ENCODE results near the gene KLHL8. TPM values are rescaled to one million over a fixed set of nuclear protein-coding genes. Genes with fewer than 3 reads are reported as not detected.
A peak's percentile ranks its signal among the peaks of the same experiment; 100 is the strongest.
"Not testable (repeated sequence)": the region's sequence is repeated elsewhere in the genome, so short reads cannot be mapped to it uniquely, and the experiment has no call there.

Gene KLHL8
- total and polyA plus RNA-seq, 4 experiments from 2014 or later: 9.3 to 11.4 (median 10.4) TPM

- H3K9me3 Mint-ChIP-seq; H3K4me3 Mint-ChIP-seq; DNase-seq; H3K36me3 Mint-ChIP-seq; H3K27ac ChIP-seq (ENCODE audit: low read depth, low read length); H3K27ac Mint-ChIP-seq; H3K27me3 ChIP-seq (ENCODE audit: insufficient read depth, low read length); H3K27me3 Mint-ChIP-seq; H3K4me3 ChIP-seq (ENCODE audit: low read length in 2 of 2); H3K9me3 ChIP-seq (ENCODE audit: control insufficient read depth in 1 of 2, low read length in 2 of 2); H3K36me3 ChIP-seq (ENCODE audit: insufficient read depth, low read length): not testable (repeated sequence)
- H3K4me1 ChIP-seq (ENCODE audit: insufficient read depth, low read length): peaks cover 16% of the 10 kb centered on the region
- ChIA-PET POLR2A (ENCODE audit: partially characterized antibody) (interaction anchor here (2.9 kb wide), 1 partner anchor 211 kb away, joined by 13 read pairs; no protein-coding TSS in a partner anchor), CTCF (ENCODE audit: partially characterized antibody) (interaction anchor here (3.2 kb wide), 1 partner anchor 66 kb away, joined by 11 read pairs; no protein-coding TSS in a partner anchor)
- H3K4me1 Mint-ChIP-seq: peaks cover 9 to 23% (median 16%) of the 10 kb centered on the region in 4 donors
- intact Hi-C loops (cut with micrococcal nuclease): loop anchor here (5.0 kb wide), 1 partner anchor 40 kb away; no protein-coding TSS in a partner anchor
Observed at GRCh38 chr4:87217235-87217763, 3.1 kb downstream of the KLHL8 start.

DNA sequence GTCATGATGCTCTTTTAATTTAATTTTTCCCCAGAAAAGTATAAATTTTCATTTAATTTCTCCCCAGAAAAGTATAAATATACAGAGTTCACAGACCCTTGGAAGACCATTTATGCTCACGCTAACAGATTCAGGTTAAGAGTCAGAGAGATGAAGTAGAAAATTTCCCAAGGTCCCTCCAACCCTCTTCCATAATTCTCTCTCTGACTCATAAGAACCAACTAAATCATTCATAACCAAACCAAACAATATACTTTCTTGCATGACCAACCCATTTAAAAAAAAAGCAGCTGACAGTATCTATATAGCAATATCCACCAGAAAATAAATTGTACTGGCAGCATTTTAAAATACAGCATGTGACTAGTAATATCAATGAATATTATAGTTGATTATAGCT lies 3.9 kb downstream of the KLHL8 start:
- H3K27me3 Mint-ChIP-seq: no peaks in the 10 kb centered on the region
- Histone ChIP-seq H3K27me3 (ENCODE audit: insufficient read depth, low read length) (no peaks in the 10 kb centered on the region), H3K36me3 (ENCODE audit: insufficient read depth, low read length) (no peaks in the 10 kb centered on the region), H3K4me1 (ENCODE audit: insufficient read depth, low read length) (peaks cover 16% of the 10 kb centered on the region), H3K9me3 (ENCODE audit: control insufficient read depth in 1 of 2, low read length in 2 of 2) (no peaks in the 10 kb centered on the region), H3K27ac (ENCODE audit: low read depth, low read length) (no peak overlapping the region), H3K4me3 (ENCODE audit: low read length in 2 of 2) (no peak overlapping the region)
- peaks cover 5 to 27% (median 16%) of the 10 kb centered on the region in 4 donors for H3K4me1 Mint-ChIP-seq
- intact Hi-C loops (cut with micrococcal nuclease): loop anchor here (5.0 kb wide), 1 partner anchor 39 kb away; no protein-coding TSS in a partner anchor
- ChIA-PET POLR2A (ENCODE audit: partially characterized antibody) (no interaction called here), CTCF (ENCODE audit: partially characterized antibody) (no interaction called here)
- H3K4me3 Mint-ChIP-seq: peak overlapping the region in 1 of 8 donors; percentile 41
- peaks cover 0 to 8% of the 10 kb centered on the region in 2 donors for H3K36me3 Mint-ChIP-seq
- no peak for DNase-seq
- H3K9me3 Mint-ChIP-seq: no peaks in the 10 kb centered on the region
- H3K27ac Mint-ChIP-seq: peak overlapping the region in 1 of 7 donors; percentile 57

DNA sequence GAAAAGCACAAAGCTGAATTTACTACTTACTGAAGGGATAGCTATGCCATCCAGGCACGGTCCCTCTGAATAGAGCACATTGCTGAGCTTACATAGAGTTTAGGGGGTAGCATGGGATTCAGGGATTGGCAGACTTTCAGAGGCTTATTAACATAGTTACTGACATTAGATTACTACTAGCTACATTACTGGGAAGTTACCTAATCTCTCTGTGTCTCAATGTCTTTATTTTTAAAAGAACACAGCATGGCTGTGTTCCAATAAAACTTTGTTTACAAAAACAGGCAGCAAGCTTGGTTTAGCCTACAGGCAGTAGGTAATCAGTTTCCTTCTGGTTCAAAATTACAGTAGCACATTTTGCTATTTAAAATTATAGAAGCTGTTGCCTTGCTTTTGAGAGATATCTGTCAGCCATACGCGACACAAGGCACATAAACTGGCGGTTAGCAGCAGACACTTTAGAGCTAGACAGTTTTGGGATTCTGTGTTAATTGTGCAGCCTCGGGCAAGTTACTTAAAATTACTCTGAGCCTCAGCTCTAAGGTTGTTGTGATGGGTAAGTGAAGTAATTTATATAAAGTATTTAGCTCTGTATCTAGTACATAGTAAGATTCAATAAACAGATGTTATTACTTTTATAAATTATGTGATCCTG lies 6.9 kb downstream of the KLHL8 start:
- no peak overlapping the region for H3K4me3 Mint-ChIP-seq
- DNase-seq: no peak
- Histone ChIP-seq H3K27me3 (ENCODE audit: insufficient read depth, low read length) (no peaks in the 10 kb centered on the region), H3K9me3 (ENCODE audit: control insufficient read depth in 1 of 2, low read length in 2 of 2) (no peaks in the 10 kb centered on the region), H3K4me3 (ENCODE audit: low read length in 2 of 2) (no peak overlapping the region), H3K4me1 (ENCODE audit: insufficient read depth, low read length) (peaks cover under 1% of the 10 kb centered on the region), H3K36me3 (ENCODE audit: insufficient read depth, low read length) (no peaks in the 10 kb centered on the region), H3K27ac (ENCODE audit: low read depth, low read length) (no peak overlapping the region)
- intact Hi-C loops (cut with micrococcal nuclease): no loop called here
- ChIA-PET CTCF (ENCODE audit: partially characterized antibody) (interaction anchor here (1.2 to 1.5 kb wide), 2 partner anchors 22 to 63 kb away, joined by 4 to 5 read pairs; no protein-coding TSS in a partner anchor), POLR2A (ENCODE audit: partially characterized antibody) (no interaction called here)
- H3K4me1 Mint-ChIP-seq: peaks cover 3 to 18% (median 10%) of the 10 kb centered on the region in 4 donors
- no peaks in the 10 kb centered on the region for H3K9me3 Mint-ChIP-seq
- H3K36me3 Mint-ChIP-seq: no peaks in the 10 kb centered on the region
- H3K27ac Mint-ChIP-seq: no peak overlapping the region
- no peaks in the 10 kb centered on the region for H3K27me3 Mint-ChIP-seq

DNA sequence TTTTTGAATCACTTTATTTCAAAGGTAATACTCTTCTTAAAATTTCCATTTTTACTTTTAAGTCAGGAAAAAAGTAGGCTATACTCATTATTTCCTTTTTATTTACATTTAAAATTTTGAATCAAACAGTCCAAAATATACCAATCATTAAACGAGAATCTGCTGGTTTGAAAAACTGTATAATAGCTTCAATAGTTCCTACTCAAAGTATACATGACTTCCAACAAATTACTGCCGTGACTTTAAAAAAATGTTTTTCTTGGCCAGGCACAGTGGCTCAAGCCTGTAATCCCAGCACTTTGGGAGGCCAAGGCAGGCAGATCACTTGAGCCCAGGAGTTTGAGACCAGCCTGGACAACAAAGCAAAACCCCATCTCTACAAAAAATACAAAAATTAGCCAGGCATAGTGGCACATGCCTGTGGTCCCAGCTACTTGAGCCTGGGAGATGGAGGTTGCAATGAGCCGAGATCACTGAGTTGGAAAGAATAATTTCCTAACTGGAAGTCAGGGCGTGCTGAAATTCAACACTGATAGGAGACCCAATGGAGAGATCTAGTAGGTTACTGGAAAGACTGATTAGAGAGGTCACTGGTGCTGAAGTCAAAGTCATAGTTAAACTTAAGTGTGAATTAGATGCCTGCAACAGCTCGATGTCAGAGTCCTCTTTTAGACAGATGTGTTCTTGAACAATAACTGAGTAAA lies 9.0 kb downstream of the KLHL8 start:
- DNase-seq: no peak
- peaks cover 3 to 12% (median 7%) of the 10 kb centered on the region in 4 donors for H3K4me1 Mint-ChIP-seq
- no peaks in the 10 kb centered on the region for H3K9me3 Mint-ChIP-seq
- intact Hi-C loops (cut with micrococcal nuclease): no loop called here
- H3K4me3 ChIP-seq (ENCODE audit: low read length in 2 of 2): no peak overlapping the region
- ChIA-PET POLR2A (ENCODE audit: partially characterized antibody) (no interaction called here), CTCF (ENCODE audit: partially characterized antibody) (no interaction called here)
- no peaks in the 10 kb centered on the region for H3K9me3 ChIP-seq (ENCODE audit: control insufficient read depth in 1 of 2, low read length in 2 of 2)
- peak overlapping the region in 1 of 7 donors; percentile 24 for H3K27ac Mint-ChIP-seq
- H3K4me1 ChIP-seq (ENCODE audit: insufficient read depth, low read length): no peaks in the 10 kb centered on the region
- H3K27me3 ChIP-seq (ENCODE audit: insufficient read depth, low read length): no peaks in the 10 kb centered on the region
- H3K36me3 Mint-ChIP-seq: peaks cover 1 to 15% of the 10 kb centered on the region in 2 donors
- no peak overlapping the region for H3K4me3 Mint-ChIP-seq
- H3K27ac ChIP-seq (ENCODE audit: low read depth, low read length): no peak overlapping the region
- H3K27me3 Mint-ChIP-seq: no peaks in the 10 kb centered on the region
- H3K36me3 ChIP-seq (ENCODE audit: insufficient read depth, low read length): no peaks in the 10 kb centered on the region

- Histone ChIP-seq H3K4me1 (ENCODE audit: insufficient read depth, low read length) (no peaks in the 10 kb centered on the region), H3K4me3 (ENCODE audit: low read length in 2 of 2) (no peak overlapping the region), H3K9me3 (ENCODE audit: control insufficient read depth in 1 of 2, low read length in 2 of 2) (no peaks in the 10 kb centered on the region), H3K27me3 (ENCODE audit: insufficient read depth, low read length) (no peaks in the 10 kb centered on the region), H3K36me3 (ENCODE audit: insufficient read depth, low read length) (no peaks in the 10 kb centered on the region), H3K27ac (ENCODE audit: low read depth, low read length) (no peak overlapping the region)
- no peak for DNase-seq
- intact Hi-C loops (cut with micrococcal nuclease): no loop called here
- no peaks in the 10 kb centered on the region for H3K27me3 Mint-ChIP-seq
- H3K27ac Mint-ChIP-seq: peak overlapping the region in 1 of 7 donors; percentile 41
- ChIA-PET POLR2A (ENCODE audit: partially characterized antibody) (no interaction called here), CTCF (ENCODE audit: partially characterized antibody) (interaction anchor here (0.7 kb wide), 1 partner anchor 26 kb away, joined by 3 read pairs; no protein-coding TSS in a partner anchor)
- H3K4me1 Mint-ChIP-seq: peaks cover 6 to 11% (median 8%) of the 10 kb centered on the region in 4 donors
- H3K9me3 Mint-ChIP-seq: peaks cover 0 to 2% (median 0%) of the 10 kb centered on the region in 8 donors
- peaks cover 1 to 22% of the 10 kb centered on the region in 2 donors for H3K36me3 Mint-ChIP-seq
- no peak overlapping the region for H3K4me3 Mint-ChIP-seq
Observed at GRCh38 chr4:87209696-87210095, 10.7 kb downstream of the KLHL8 start.

GRCh38 chr4:87209182-87209581 lies 11.2 kb downstream of the KLHL8 start:
- no peaks in the 10 kb centered on the region for H3K27me3 ChIP-seq (ENCODE audit: insufficient read depth, low read length)
- peaks cover 0 to 2% (median under 1%) of the 10 kb centered on the region in 8 donors for H3K9me3 Mint-ChIP-seq
- peaks cover 8 to 11% (median 9%) of the 10 kb centered on the region in 4 donors for H3K4me1 Mint-ChIP-seq
- no peak overlapping the region for H3K4me3 ChIP-seq (ENCODE audit: low read length in 2 of 2)
- H3K36me3 ChIP-seq (ENCODE audit: insufficient read depth, low read length): no peaks in the 10 kb centered on the region
- no peak overlapping the region for H3K4me3 Mint-ChIP-seq
- H3K27ac Mint-ChIP-seq: no peak overlapping the region
- peaks cover 3 to 27% of the 10 kb centered on the region in 2 donors for H3K36me3 Mint-ChIP-seq
- no peaks in the 10 kb centered on the region for H3K4me1 ChIP-seq (ENCODE audit: insufficient read depth, low read length)
- CTCF ChIA-PET (ENCODE audit: partially characterized antibody): interaction anchor here (0.6 to 0.7 kb wide), 2 partner anchors 9 to 26 kb away, joined by 3 read pairs; no protein-coding TSS in a partner anchor
- intact Hi-C loops (cut with micrococcal nuclease): no loop called here
- H3K9me3 ChIP-seq (ENCODE audit: control insufficient read depth in 1 of 2, low read length in 2 of 2): no peaks in the 10 kb centered on the region
- no peak for DNase-seq
- no peak overlapping the region for H3K27ac ChIP-seq (ENCODE audit: low read depth, low read length)
- POLR2A ChIA-PET (ENCODE audit: partially characterized antibody): no interaction called here
- no peaks in the 10 kb centered on the region for H3K27me3 Mint-ChIP-seq

DNA sequence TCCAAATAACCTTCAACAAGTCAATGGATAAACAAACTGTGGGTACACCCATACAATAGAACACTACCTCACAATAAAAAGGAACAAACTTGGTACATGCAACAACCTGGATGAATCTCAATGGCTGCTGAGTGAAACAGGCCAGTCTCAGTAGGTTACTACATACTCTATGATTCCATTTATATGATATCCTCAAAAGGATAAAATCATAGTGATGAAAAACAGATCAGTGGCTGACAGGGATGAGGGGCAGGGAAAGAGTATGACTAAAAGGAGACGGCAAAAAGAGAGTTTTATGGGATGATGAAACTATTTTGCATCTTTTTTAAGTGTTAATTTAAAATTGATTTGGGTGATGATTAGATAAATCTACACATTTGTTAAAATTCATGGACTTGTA lies 15.9 kb downstream of the KLHL8 start:
- Histone ChIP-seq H3K4me1 (ENCODE audit: insufficient read depth, low read length) (no peaks in the 10 kb centered on the region), H3K4me3 (ENCODE audit: low read length in 2 of 2) (no peak overlapping the region), H3K9me3 (ENCODE audit: control insufficient read depth in 1 of 2, low read length in 2 of 2) (no peaks in the 10 kb centered on the region), H3K27me3 (ENCODE audit: insufficient read depth, low read length) (no peaks in the 10 kb centered on the region), H3K36me3 (ENCODE audit: insufficient read depth, low read length) (no peaks in the 10 kb centered on the region), H3K27ac (ENCODE audit: low read depth, low read length) (no peak overlapping the region)
- POLR2A ChIA-PET (ENCODE audit: partially characterized antibody): interaction anchor here (0.6 kb wide), 1 partner anchor 403 kb away, joined by 3 read pairs; no protein-coding TSS in a partner anchor
- Mint-ChIP-seq H3K27me3 (no peaks in the 10 kb centered on the region), H3K36me3 (peaks cover 10 to 40% of the 10 kb centered on the region in 2 donors), H3K4me1 (peaks cover 5 to 18% (median 14%) of the 10 kb centered on the region in 4 donors), H3K9me3 (peaks cover 2 to 17% (median 10%) of the 10 kb centered on the region in 8 donors), H3K4me3 (peak overlapping the region in 1 of 8 donors; percentile 4), H3K27ac (no peak overlapping the region)
- CTCF ChIA-PET (ENCODE audit: partially characterized antibody): interaction anchor here (1.5 kb wide), 1 partner anchor 54 kb away, joined by 4 read pairs; no protein-coding TSS in a partner anchor
- DNase-seq: no peak
- intact Hi-C loops (cut with micrococcal nuclease): no loop called here

Data from CD4-positive, alpha-beta memory T cell (primary cell).